H1 (cell line): ENCODE results near the gene ARR3. TPM values are rescaled to one million over a fixed set of nuclear protein-coding genes. Genes with fewer than 3 reads are reported as not detected.

Experiments used
- HDAC2 ChIP-seq, 2 experiments: fragments of 300-600 bp in 1 of 2; sonication (generic) in 1 of 2; IDR thresholded peaks; 2 replicates each; pipeline ENCODE4 v1.6.1; 2011 to 2012; ENCODE audit warnings: low read depth in 2 of 2, low read length in 2 of 2, mild to moderate bottlenecking in 2 of 2, moderate library complexity in 2 of 2, borderline replicate concordance in 1 of 2, inconsistent platforms in 1 of 2
- polyA plus RNA-seq, 7 experiments: library from polyadenylated mRNA; depleted of rRNA in 3 of 7; stranded (reverse) in 5 of 7; unstranded in 2 of 7; fragments of >200 nt in 5 of 7; fragments of 200-250 nt in 2 of 7; gene quantifications; 1 replicate in 5 of 7; 2 replicates in 1 of 7; 4 replicates in 1 of 7; pipeline versions ENCODE4 v1.2.1 to v1.2.3, GENCODE V29; 2011 to 2013; ENCODE audit warnings: missing spikeins in 2 of 7, mixed read lengths in 2 of 7
- total RNA-seq: library from RNA; stranded (reverse); fragmentation: NEBNext Ultra II Directional; extraction: Animal tissue kit (Norgen Biotek cat#: 25700); gene quantifications from 2 replicates; pipeline ENCODE4 v1.2.1, GENCODE V29; 2021
- TF ChIP-seq, protein P1 (sequence below), 3 experiments: IDR thresholded peaks; 1 replicate in 2 of 3; 2 replicates in 1 of 3; pipeline versions ENCODE4 v1.5.1 to v1.6.1; 2011; ENCODE audit warnings: low read length in 3 of 3, mild to moderate bottlenecking in 3 of 3, inconsistent platforms in 2 of 3, low read depth in 1 of 3, moderate library complexity in 1 of 3; ENCODE audit not compliant: insufficient read depth in 1 of 3; ENCODE audit errors: control extremely low read depth in 1 of 3

Gene ARR3
- total and polyA plus RNA-seq, 2 of the 8 experiments (the other 6 are each of a cell fraction or from before 2014, with no cell fraction given): not detected

DNA sequence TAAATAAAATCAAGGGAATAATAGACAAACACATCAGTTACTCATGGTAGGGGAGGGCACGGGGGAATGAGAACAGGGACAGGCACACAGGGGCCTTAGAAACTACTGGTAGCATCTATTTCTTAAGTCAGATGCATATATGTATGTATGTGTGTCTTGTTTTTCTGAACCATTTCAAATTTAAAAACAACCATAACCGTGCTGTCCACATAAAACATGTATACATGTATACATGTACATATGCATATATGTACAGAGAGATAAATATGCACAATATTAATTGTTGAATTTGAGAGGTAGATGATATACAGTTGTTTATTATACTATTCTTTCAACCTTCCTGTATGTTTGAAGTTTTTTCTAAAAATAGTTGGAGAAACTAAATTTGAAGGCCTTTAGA is 41.4 kb upstream of the ARR3 start (continued):
- TF ChIP-seq, protein P1, sequence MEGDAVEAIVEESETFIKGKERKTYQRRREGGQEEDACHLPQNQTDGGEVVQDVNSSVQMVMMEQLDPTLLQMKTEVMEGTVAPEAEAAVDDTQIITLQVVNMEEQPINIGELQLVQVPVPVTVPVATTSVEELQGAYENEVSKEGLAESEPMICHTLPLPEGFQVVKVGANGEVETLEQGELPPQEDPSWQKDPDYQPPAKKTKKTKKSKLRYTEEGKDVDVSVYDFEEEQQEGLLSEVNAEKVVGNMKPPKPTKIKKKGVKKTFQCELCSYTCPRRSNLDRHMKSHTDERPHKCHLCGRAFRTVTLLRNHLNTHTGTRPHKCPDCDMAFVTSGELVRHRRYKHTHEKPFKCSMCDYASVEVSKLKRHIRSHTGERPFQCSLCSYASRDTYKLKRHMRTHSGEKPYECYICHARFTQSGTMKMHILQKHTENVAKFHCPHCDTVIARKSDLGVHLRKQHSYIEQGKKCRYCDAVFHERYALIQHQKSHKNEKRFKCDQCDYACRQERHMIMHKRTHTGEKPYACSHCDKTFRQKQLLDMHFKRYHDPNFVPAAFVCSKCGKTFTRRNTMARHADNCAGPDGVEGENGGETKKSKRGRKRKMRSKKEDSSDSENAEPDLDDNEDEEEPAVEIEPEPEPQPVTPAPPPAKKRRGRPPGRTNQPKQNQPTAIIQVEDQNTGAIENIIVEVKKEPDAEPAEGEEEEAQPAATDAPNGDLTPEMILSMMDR (IDR thresholded peaks at IDR 0.05; ENCODE audit: control extremely low read depth in 1 of 3, insufficient read depth in 1 of 3, low read depth in 1 of 3, low read length in 3 of 3): no peak
- TF ChIP-seq HDAC2 (IDR thresholded peaks at IDR 0.05; ENCODE audit: borderline replicate concordance in 1 of 2, low read depth in 2 of 2, low read length in 2 of 2): no peak
